Neutrophil (primary cell): ENCODE data around the gene WDR82.

ENCODE experiments used
- H3K27ac ChIP-seq: fragments of 200-600 bp; sonication (generic); 2 replicates; pipeline ENCODE4 v1.5.1; 2016; ENCODE audit warnings: mild to moderate bottlenecking, moderate library complexity
- H3K27me3 ChIP-seq: fragments of 200-600 bp; sonication (generic); 2 replicates; pipeline ENCODE4 v1.6.0; 2016; ENCODE audit warnings: mild to moderate bottlenecking
- H3K36me3 ChIP-seq: fragments of 200-600 bp; sonication (generic); 2 replicates; pipeline ENCODE4 v1.5.1; 2017
- H3K4me1 ChIP-seq, 2 experiments: fragments of 200-600 bp in 1 of 2; sonication (generic) in 1 of 2; 1 replicate in 1 of 2; 2 replicates in 1 of 2; pipeline versions ENCODE4 v1.5.1 to v1.6.1; 2013 to 2016; ENCODE audit warnings: low read depth in 1 of 2, low read length in 1 of 2, mild to moderate bottlenecking in 1 of 2, moderate library complexity in 1 of 2; ENCODE audit not compliant: control insufficient read depth in 1 of 2, insufficient read depth in 1 of 2
- H3K4me3 ChIP-seq, 2 experiments: fragments of 200-600 bp in 1 of 2; sonication (generic) in 1 of 2; 1 replicate in 1 of 2; 2 replicates in 1 of 2; pipeline ENCODE4 v1.5.1; 2013 to 2016; ENCODE audit warnings: low read depth in 1 of 2, low read length in 1 of 2, mild to moderate bottlenecking in 1 of 2, moderate library complexity in 1 of 2
- H3K9me3 ChIP-seq: fragments of 200-600 bp; sonication (generic); 2 replicates; pipeline ENCODE4 v1.5.1; 2016
- TF ChIP-seq, protein P1 (sequence below): fragments of 200-600 bp; sonication (generic); IDR thresholded peaks from 2 replicates; pipeline ENCODE4 v1.5.1; 2016; ENCODE audit warnings: antibody characterized with exemption

Gene WDR82

DNA sequence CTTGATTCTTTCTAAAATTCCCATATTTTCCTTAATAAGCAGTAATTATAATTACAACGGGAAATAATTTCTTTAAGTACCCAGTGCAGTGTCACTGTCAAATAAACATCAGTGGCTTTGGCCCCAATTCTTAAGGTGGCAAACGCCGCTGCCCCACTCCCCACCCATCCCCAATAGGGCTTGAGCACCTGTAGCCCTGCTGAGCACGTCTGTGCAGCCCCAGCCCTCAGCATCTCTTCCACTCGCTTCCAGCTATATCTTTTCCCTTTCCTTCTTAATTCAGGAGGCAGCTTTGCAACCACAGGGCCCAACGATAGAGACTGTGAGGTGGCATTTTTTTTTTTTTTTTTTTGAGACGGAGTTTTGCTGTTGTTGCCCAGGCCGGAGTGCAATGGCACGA is 23.8 kb downstream of the WDR82 start:
- Histone ChIP-seq H3K27ac (peak overlapping the region; percentile 91), H3K4me3 (no peak overlapping the region), H3K4me1 (peaks cover 17 to 26% of the 10 kb centered on the region in 2 experiments), H3K9me3 (no peaks in the 10 kb centered on the region), H3K27me3 (no peaks in the 10 kb centered on the region), H3K36me3 (peaks cover 97% of the 10 kb centered on the region)
- TF ChIP-seq, protein P1, sequence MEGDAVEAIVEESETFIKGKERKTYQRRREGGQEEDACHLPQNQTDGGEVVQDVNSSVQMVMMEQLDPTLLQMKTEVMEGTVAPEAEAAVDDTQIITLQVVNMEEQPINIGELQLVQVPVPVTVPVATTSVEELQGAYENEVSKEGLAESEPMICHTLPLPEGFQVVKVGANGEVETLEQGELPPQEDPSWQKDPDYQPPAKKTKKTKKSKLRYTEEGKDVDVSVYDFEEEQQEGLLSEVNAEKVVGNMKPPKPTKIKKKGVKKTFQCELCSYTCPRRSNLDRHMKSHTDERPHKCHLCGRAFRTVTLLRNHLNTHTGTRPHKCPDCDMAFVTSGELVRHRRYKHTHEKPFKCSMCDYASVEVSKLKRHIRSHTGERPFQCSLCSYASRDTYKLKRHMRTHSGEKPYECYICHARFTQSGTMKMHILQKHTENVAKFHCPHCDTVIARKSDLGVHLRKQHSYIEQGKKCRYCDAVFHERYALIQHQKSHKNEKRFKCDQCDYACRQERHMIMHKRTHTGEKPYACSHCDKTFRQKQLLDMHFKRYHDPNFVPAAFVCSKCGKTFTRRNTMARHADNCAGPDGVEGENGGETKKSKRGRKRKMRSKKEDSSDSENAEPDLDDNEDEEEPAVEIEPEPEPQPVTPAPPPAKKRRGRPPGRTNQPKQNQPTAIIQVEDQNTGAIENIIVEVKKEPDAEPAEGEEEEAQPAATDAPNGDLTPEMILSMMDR: no peak

DNA sequence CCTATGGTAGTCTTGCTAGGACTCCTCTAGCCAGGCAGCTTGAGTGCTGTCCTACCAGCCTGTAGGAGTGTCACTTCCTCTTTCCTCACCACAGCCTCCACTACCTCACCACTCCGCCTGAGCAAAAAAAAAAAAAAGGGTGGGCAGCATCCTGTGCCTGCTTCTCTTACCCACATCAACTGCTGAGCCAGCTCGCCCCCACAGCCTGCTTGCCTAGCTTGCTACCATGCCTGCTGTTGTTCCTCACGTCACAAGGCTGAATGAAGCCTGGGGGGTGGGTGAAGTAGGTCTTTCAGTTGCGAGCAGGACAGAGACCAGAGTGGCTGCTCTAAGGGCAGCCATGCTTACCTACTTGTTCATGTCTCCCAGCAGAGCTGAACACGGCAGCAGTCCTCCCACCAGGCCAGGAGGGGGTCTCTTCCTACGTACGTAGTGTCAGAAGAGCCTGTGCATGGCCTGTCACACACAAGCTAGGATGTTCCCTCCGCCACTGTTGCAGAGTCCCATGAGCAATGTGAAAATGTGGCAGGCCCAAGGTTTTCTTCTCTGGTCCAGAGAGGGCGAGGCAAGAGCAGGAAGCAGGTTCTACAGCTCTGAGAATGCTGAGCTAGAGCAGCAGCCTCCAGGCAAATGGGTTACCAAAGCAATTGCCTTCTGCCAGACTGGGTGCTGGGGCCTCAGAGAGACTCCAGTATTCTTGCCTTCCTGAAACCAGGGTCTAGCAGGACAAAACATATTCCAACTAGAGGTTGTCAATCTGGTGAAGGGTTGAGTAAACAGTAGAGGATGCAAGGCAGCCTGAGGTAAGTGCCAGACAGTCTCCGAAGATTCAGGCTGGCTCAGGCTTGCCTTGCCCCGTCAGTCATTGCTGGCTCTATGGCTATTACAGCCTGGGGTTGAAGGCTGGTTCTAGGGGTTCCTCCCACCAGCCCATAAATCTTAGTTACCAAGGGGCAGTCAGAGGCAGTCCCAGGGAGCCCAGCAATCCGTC is 24.8 kb downstream of the WDR82 start:
- no peaks in the 10 kb centered on the region for H3K9me3 ChIP-seq
- peaks cover 97% of the 10 kb centered on the region for H3K36me3 ChIP-seq
- peaks cover 22 to 34% of the 10 kb centered on the region in 2 experiments for H3K4me1 ChIP-seq
- H3K27ac ChIP-seq: peak overlapping the region; percentile 91
- TF ChIP-seq, protein P1: peak; percentile 44
- peak overlapping the region; percentile 4 to 43 for H3K4me3 ChIP-seq
- H3K27me3 ChIP-seq: no peaks in the 10 kb centered on the region

DNA sequence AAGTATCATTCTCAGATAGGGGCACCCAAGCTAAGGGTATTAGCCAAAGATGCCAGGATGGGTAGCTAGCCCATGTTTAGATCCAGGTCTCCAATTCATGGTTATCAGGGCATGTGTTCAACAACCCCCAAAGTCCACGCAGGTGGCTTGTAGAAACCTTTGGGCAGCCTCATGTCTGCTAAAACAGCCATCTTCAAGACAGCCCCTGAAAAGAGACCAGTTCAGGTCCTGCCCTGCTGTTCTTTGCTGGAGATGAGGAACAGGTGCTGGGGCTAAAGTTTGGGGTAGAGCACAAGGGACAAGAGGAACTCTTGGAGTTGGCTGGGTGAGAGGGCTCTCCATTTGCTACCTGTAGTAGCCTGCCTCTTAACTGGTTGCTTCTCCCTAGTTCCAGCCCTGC is 28.3 kb downstream of the WDR82 start:
- Histone ChIP-seq H3K27ac (peak overlapping the region; percentile 98), H3K9me3 (no peaks in the 10 kb centered on the region), H3K4me1 (peaks cover 50 to 65% of the 10 kb centered on the region in 2 experiments)

DNA sequence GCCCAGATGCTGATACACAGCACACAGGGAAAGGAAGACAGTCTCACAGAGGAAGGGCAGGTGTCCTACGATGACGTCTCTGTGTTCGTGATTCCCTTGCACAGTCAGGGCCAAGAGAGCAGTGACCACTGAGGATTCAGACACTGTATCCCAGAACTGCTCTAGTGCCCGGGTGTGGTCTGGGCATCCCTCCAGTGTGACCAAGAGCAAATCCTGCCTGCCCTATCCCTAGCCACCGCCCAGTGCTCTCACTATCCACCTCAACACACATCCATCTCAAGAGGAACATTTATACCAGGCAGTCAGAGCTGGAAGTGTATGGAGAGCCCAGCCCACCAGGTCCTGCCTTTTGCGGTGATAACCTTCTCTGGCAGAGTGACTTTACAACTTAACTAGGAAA is 28.8 kb downstream of the WDR82 start:
- Histone ChIP-seq H3K36me3 (peaks cover 70% of the 10 kb centered on the region), H3K27ac (peak overlapping the region; percentile 98), H3K4me1 (peaks cover 55 to 69% of the 10 kb centered on the region in 2 experiments)

More for the DNA sequence above, 28.3 kb downstream of the WDR82 start:
- no peaks in the 10 kb centered on the region for H3K27me3 ChIP-seq
- TF ChIP-seq, protein P1: no peak
- H3K36me3 ChIP-seq: peaks cover 74% of the 10 kb centered on the region
- H3K4me3 ChIP-seq: no peak overlapping the region

DNA sequence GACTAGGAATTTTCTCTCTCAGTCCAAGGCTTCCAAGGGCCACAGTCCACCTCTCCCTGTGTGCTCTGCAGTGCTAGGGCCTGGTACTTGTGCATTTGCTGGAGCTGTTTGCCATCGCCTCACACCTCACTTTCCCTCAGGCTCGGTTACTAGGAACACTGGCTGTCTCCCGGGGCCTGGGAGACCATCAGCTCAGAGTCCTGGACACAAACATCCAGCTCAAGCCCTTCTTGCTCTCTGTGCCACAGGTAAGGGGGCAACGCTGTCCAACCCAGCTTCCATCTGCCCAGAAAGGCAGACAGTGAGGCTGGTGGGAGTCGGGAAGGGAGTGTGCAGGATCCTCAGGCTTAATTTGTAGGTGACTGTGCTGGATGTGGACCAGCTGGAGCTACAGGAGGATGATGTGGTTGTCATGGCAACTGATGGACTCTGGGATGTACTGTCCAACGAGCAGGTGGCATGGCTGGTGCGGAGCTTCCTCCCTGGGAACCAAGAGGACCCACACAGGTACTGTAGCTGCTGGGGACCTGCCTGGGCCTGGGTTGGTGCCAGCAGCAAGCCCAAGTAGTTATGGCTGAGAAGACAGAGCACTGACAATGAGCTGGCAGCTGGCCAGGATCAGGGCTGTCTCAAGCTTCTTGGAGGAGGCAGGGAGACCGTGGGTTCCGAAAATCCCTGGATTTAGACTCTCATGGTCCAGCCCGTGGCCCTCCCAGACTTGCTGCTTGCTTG is 29.5 kb downstream of the WDR82 start:
- H3K27ac ChIP-seq: peak overlapping the region; percentile 98
- peaks cover 61 to 73% of the 10 kb centered on the region in 2 experiments for H3K4me1 ChIP-seq
- H3K4me3 ChIP-seq: no peak overlapping the region

More for the DNA sequence above, 28.8 kb downstream of the WDR82 start:
- Histone ChIP-seq H3K4me3 (no peak overlapping the region), H3K27me3 (no peaks in the 10 kb centered on the region), H3K9me3 (no peaks in the 10 kb centered on the region)
- TF ChIP-seq, protein P1: no peak

More for the DNA sequence above, 29.5 kb downstream of the WDR82 start:
- Histone ChIP-seq H3K9me3 (no peaks in the 10 kb centered on the region), H3K27me3 (no peaks in the 10 kb centered on the region), H3K36me3 (peaks cover 63% of the 10 kb centered on the region)
- TF ChIP-seq, protein P1: no peak
